HG03565 (cell line): ENCODE results near the gene NTRK2.

ENCODE experiments used
- ATAC-seq: cut with Tn5 transposase; IDR thresholded peaks from one replicate; pipeline ENCODE4 v1.9.1; 2021; ENCODE audit warnings: mild to moderate bottlenecking, moderate library complexity; ENCODE audit not compliant: unreplicated experiment

Gene NTRK2

DNA sequence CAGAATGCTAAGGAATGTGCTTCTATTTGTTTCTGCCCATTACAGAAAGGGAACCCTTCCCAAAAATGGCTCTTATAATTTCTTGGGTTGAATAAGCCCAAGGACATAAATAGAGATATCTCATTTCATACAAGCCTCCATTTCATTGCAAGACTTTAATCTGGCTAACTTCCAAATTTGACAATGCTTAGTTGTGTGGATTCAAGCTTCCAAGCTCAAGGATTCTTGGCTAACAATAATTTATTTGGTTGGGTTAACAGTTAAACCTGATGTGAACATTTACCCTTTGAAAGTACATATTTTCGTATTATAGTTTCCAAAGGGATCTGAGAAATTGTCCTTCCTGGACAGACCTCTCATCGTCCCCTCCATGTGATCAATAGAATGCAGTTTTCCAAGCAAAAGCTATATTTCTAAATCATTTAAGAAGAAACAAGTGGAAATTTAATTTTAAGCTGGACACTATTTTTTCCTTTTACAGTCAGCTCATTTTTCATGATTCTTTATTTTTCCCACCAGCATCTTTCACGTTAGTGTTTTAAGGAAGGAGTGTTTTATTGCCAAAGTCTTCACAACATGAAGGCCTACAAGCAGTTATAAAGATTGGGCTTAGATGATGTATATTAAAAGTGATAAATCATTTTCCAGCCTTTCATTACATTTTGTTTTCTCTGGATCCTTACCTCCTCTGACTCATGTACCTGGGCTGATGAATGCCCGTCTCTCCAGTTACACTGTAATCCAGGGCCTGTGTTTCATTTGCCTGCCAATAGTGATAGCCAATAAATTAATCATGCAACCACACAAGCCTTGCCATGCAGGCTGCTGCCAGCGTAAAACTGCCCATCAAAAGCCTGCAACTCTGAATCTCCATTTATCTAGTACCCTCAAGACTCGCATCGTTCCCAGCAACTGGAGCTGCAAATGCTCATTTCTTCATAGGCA lies 176.7 kb downstream of the NTRK2 start:
- ATAC-seq: no peak

DNA sequence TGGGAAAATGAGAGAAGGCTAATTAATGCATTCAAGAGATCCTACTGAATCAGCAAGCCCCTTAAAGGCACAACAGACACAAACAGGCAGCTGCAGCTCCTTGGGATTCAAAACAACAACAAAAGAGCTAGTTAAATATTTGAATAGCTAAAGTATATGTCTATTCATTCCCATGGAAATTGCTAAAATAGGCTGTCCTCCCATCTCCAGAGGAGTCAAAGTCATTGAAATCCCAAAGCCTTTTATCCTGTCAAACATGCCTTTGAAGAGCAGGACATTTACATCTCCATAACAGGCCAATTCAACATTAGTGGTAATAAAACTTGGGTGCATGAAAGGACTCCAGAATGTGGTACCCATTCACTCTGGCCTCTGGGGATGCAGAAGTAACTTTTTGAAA lies 177.4 kb downstream of the NTRK2 start:
- ATAC-seq: no peak

DNA sequence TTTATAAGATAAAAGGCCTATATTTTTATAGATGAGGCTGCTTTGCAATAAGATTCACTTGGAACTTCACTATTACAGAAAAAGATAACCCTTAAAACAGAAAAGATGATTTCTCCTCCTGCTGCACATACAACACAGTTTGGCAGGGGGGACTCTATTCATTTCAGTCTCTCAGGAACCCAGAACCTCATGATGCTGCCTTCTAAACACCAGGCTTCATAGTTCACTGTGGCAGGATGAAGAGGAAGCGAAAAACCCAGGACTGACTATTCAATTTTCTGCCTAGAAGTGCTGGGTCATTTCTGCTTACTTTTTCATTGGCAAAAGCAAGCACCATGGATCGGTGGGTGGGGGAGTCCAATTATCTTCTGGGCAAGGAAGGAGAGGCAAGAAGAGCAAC lies 179.5 kb downstream of the NTRK2 start:
- no peak for ATAC-seq

DNA sequence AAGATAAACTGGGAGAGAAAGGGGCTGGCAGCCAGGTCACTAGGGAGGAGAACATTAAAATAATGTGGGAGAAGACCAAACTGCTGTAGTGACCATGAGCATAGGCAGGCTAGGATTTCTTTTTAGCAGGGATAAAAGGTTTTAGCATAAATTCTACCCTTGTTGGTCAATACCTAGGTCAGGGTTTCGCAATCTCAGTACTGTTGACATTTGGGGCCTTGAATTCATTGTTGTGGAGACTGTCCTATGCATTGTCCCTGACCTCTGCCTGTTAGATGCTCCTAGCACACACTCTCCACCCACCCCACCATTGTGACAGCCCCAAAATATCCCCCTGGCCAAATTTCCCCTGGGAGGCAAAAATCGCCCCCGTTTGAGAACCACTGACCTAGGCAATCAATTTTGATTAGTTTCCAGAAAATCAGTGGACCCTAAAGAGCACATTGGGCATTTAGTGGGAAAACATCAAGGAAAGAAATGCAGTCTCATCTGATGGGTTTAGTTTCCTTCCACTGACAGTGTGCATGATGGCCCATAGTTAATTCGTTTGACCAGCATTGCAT lies 181.4 kb downstream of the NTRK2 start:
- no peak for ATAC-seq

DNA sequence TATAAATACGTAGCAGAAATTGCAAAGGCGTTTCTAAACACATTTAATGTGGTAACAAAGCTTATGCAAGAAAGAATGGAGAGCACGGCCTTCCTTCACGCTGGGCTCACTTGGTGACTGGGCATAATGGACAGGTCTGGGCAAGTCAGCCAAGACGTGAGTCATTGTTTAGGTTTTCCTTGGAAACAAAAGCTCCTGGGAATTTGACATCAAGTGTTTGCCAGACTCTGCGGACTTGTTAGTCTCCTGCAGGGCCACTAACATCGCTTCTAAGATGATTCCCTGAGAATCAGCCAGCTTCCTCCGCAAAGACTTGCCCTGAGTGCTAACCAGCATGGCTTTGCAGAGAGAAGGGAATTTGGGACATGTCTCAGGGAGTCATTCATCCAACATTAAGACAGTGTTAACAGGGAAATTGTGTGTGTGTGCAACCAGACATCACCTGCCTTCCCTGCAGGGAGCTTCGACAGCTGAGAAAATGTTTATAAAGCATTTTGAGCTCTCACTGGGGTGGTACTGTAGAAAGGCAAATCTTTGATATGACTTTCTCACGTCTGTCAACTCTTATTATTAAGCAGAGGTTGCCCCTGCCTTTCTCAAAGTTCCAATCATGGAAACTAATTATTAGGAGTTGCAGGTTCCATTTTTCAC lies 182.5 kb downstream of the NTRK2 start:
- ATAC-seq: no peak

DNA sequence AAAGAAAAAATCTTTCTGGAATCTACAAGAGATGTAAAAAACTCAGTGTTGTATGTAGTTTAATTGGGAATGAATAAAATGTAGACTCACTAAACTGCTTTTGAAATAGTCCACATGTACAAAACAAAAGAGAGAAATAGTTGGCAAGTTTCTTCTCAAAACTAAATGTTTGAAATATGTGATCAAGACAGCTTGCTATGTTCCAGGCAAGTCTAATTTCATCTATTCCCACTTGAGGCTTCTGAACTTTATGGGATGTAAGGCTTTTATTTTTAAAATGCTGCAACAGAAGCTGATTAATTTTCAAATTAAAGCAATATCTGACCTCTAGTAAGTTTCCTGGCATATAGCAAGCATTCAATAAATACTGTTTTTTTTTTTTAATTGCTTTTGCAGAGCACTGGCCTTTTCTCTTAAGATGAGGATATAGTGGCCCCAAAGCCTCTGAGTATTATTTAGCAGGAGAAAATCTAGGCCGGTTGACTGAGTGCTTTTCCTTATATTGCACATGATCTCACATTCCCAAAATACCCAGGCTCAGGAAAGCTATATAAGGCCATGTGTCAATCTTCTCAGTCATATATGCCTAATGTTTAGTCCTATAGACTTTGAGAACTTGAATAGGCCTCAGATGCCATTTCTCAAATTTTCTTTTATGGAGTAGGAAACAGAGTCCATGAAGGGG lies 183.2 kb downstream of the NTRK2 start:
- ATAC-seq: no peak

DNA sequence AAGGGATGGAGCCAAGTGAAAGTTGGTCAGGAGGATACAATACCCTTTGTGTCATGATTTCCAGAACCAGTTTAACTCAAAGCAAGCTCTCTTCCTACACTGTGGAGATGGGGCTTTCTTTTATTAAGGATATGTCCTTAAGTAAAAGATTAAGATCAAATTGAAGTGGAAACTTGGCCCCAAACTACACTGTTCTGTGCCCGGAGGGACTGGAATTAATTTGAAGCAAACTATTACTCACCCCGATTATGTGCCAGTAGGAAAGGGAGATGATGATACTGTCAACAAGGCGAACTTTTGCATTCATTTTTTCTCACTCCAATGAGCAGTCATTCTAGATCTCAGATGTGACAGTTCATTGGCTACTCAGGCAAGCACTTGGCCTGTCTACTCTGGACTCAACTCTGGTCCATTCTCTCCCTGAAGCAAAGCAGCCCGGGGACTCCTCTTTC lies 186.7 kb downstream of the NTRK2 start:
- ATAC-seq: no peak

DNA sequence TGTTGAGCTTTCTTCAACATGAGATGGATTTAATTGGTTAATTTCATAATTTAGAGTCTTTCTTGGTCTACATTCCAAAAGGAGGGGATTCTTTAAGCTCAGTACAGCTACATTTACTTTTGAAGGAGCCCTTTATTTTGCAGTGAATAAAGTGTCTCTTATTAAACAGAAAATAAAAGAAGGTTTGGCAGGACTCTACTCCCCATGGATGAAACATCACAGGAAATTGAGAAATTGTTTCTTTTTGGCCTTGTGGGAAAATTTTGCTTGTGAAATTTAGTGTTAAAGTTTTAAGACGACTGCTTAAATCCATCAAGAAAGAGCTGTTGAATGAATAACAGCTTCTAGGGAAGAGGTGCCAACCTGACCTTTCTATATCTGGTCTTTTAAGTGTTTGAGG lies 187.7 kb downstream of the NTRK2 start:
- no peak for ATAC-seq

DNA sequence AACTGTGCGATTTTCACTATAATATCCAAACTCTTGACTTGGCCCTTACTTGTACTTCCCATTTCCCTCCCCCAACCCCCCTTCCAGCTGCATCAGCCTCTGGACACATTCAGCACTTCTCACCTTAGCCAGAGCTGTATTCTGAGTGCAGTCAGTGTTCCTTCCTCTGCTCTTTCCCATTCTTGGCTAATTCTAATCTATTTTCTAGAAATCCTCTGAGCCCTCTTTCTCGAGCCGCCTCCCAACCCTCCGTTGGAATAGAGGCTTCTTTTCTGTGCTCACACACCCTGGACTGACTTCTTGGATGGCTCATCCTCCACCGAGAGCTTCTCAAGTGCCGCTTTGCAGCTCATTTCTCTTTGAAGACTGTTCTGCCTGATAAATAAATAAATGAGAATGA lies 188.8 kb downstream of the NTRK2 start:
- no peak for ATAC-seq

DNA sequence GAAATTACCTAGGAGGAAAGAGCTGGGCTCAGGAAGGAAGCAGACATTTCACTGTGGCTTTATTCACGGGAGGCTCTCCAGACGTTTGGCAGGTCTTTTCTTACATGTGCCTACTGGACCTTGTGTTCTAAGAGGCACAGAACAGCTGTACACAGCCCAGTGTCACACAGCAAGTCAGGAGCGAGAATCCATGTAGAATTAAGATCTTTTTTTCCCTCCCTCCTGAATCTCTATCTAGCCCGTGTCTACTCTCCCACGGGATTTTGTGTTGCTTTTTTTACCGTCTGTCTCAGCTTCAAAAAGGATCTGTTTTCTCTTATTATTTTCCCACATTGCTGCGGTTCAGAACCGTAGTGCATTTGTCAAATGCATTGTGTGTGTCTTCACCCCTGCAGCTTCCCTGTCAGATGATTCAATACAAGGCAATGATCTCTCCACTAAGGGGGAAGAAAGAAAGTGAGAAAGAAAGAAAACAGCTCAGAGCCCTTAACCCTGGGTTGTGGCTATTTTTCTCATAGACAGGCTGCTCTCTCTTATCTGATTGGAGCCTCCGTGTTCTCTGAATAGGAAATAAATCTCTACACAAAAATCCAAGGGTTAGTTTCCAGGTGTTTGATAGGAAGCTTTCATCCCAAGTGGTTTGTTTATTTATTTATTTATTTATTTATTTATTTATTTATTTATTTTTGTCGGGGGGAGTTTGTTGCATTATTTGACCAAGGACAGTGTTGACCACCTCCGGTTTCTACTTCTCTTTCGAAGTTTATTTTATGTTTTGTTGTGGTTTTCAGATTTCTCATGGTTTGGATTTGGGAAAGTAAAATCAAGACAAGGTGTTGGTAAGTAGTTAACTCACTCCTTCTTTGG lies 191.0 kb downstream of the NTRK2 start:
- no peak for ATAC-seq

DNA sequence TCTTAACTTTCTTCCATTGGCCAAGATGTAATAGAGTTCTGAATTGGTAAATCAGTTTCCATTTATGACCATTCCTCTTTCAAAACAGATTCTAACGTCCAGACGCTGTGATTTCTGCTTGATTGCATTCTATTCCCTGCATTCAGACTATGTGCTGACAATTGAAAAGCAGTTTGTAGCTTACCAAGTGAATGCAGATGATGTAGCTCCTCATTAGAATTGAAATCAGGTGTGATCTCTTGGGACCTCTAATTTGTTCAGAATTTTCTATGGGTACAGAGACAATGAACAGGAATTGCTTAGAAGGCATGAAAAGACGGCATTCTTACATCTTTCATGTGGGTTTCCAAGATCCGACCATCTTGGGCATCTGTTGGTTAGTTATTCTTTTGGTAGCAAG lies 191.9 kb downstream of the NTRK2 start:
- no peak for ATAC-seq

DNA sequence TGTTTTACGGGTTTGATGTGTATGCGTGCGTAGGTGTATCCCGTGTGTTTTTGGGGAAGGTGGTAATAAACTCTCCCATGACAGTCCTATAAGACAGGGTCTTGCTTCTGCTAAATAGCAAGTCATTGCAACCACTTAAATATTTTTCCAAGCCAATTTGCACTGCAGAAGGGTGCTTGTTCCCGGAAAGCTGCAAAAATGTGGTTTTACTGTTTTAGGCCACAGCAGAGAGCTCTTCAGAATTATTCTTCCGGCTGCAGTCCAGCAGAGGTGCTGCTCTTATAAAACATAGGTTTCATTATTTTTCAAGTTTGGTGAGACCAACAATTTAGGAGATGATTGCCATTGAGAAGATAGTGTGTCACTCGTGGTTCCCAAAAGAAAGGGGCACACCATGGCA lies 192.8 kb downstream of the NTRK2 start:
- no peak for ATAC-seq

DNA sequence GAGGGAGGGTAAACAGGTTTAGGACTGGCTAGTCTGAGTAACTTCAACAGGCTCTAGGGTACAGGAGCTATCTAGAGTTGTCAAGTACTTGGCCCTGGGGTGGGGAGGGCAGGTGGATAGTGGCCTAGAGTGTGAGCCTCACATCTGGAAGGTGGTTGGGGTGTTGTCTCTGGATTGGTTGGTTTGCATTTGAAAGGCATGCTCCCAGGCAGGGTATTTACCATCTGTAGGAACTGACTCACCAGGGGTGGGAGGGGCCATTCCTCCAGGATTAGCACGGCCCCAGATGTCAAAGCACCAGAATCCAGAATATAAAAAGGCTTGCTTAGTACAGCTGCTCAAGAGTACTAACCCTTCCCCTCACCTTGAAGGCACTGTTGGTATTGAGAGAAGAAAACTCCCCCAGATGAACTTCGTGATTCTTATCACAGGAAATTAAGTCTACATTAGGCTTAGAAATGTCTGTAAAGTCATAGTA lies 193.3 kb downstream of the NTRK2 start:
- ATAC-seq: no peak

DNA sequence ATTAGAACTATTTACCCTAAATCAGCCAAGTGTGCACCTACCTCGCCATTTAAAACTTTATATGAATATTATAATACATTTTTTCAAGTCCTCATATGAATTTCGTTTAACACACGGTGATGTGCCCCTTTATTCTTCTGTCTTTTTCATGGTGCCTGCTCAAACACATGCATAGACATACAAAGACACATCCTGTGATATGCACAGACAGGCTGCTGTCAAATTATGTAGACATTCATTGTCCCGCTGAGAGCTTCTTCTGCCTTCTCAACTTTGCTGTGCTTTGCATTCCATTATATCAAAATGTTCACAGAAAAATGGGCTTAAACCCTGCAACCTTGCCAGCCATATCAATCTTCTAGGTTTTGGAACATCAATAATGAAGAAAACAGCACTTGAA lies 193.8 kb downstream of the NTRK2 start:
- ATAC-seq: no peak

DNA sequence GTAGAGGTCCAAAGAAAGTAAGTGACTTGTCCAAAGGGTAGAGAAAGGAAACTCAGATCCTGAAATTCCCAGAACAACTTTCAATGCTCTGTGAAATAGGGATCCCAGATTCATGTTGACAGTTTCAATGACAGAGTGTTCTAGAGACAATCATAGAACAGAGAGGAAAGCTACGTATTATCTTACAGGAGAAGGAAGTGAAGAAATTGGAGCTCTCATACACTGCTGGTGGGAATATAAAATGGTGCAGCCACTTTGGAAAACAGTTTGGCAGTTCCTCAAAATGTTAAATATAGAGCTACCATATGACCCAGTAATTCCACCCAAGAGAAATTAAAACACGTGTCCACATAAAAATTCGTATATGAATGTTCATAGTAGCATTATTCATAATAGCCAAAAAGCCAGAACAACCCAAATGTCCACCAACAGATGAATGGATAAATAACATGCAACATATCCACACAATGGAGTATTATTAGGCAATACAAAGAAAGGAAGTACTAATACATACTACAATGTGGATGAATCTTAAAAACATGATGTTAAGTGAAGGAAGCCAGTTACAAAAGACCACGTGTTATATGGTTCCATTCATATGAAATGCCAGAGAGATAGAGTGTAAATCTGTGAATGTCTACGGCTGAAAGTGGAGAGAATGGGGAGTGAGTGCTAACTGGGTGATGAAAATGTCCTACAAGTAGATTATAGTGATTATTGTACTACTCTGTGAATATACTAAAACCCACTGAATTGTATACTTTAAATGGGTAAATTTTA lies 197.1 kb downstream of the NTRK2 start:
- no peak for ATAC-seq

DNA sequence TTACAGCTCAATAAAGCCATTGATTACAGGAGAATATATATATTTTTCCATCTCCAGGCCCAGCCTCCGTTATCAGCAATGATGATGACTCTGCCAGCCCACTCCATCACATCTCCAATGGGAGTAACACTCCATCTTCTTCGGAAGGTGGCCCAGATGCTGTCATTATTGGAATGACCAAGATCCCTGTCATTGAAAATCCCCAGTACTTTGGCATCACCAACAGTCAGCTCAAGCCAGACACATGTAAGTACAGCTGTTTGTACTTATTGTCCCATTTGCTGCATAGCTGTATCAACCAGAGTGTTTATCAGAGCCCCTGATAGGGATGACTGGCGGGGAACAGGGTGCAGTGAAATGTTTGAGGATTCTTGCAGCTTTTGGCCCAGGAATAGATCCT lies 197.7 kb downstream of the NTRK2 start:
- ATAC-seq: no peak

DNA sequence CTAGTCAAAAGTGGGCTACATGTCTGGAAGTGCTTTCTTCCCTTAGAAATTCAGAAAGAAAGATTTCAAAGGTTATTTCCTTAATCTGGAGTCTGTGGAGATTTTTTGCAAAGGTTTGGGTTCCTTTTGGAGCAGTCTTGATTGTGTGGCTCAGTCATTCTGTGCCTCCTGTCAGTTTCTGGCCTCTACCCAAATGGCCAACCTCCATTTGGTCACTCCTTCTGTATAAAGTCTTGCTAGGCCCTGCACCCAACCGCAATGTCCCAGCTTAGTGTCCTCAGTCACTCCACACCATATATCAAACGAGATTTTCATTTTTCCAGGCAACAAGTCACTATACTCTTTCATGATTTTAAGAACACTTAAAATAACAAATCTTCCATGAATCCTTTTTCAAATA lies 199.6 kb downstream of the NTRK2 start:
- no peak for ATAC-seq

DNA sequence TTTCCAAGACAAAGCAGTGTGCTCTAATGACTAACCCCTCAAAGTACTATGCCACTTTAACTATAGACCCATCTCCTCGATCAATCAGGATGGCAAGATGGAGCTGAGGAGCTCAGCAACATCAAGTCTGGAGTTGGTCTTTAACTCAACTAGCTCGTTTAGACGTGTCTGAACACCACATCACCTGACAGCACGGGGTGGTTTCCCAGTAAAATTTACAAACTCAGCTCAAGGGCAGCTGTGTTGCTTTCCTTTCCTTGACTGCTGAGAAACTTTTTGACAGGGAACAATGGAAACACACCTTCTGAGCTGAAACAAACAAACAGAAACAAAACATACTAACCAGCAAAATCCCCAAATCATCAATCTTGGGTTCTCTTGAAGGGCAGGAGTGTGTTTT lies 202.5 kb downstream of the NTRK2 start:
- ATAC-seq: no peak

DNA sequence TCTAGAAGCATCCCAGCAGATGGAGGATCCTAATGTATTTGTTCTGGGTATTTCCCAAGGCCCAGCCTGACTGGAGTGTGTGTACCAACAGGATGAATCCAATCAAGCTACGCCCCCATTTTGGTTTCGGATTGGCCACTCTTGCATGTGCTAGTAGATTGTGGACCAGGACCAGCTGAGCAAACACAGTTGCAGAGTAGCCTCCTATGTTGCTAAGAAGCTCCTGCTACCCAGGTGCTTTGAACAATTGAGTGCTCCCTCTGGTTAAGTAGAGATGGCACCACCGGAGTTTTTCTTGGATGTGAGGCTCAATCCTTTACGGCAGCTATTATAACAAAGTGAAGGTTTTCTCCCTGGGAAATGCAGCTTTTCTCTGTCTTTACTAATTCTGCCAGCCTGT lies 204.5 kb downstream of the NTRK2 start:
- no peak for ATAC-seq

DNA sequence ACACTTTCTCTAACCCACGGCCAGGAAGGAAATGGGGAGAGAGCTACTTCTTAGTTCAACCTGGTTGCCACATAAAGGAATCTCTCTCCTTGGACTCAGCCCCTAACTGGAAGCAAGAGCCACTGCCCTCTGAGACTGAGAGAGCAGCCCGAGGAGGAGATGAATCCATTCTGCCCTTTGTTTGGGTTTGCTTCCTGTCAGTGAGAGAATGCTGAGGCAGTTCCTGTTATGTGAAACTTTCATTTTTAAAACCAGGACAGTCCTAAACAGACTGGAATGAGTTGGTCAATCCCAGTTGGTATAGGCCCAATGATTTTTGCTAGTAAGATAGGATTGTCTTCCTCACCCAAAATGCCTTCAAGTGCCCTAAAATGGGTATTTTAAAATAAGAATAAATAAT lies 205.1 kb downstream of the NTRK2 start:
- ATAC-seq: no peak
